HepG2 (cell line): ENCODE measurements around the gene PDLIM5. TPM values are rescaled to one million over a fixed set of nuclear protein-coding genes. Genes with fewer than 3 reads are reported as not detected.

Source experiments
- AHR ChIP-seq: IDR thresholded peaks from 2 replicates; pipeline ENCODE4 v1.6.1; 2018; ENCODE audit warnings: missing genetic modification reagents, missing compliant biosample characterization
- BORCS8-MEF2B ChIP-seq: sonication (generic); formaldehyde crosslinking; IDR thresholded peaks from 2 replicates; pipeline ENCODE4 v1.8.0; 2022; ENCODE audit warnings: mild to moderate bottlenecking, missing genetic modification reagents
- CC2D1A ChIP-seq: sonication (generic); formaldehyde crosslinking; IDR thresholded peaks from 2 replicates; pipeline ENCODE4 v1.8.1; 2023; ENCODE audit warnings: mild to moderate bottlenecking, missing genetic modification reagents
- ELF3 ChIP-seq: IDR thresholded peaks from 2 replicates; pipeline ENCODE4 v1.6.1; 2016; ENCODE audit warnings: missing genetic modification reagents, missing compliant biosample characterization
- KDM2A ChIP-seq: sonication (generic); formaldehyde crosslinking; IDR thresholded peaks from 2 replicates; pipeline ENCODE4 v1.4.0; 2020; ENCODE audit warnings: low read depth, missing genetic modification reagents, borderline replicate concordance
- KLF11 ChIP-seq: IDR thresholded peaks from 2 replicates; pipeline ENCODE4 v1.6.1; 2016; ENCODE audit warnings: missing compliant biosample characterization
- KMT2B ChIP-seq: IDR thresholded peaks from 2 replicates; pipeline ENCODE4 v1.6.1; 2016; ENCODE audit warnings: missing genetic modification reagents, missing compliant biosample characterization
- MXD4 ChIP-seq: IDR thresholded peaks from 2 replicates; pipeline ENCODE4 v1.6.1; 2016; ENCODE audit warnings: mild to moderate bottlenecking, missing biosample characterization, missing genetic modification reagents
- NR2F2 ChIP-seq: IDR thresholded peaks from 2 replicates; pipeline ENCODE4 v1.6.1; 2012; ENCODE audit warnings: low read depth, inconsistent platforms, borderline replicate concordance
- PTBP1 ChIP-seq: fragments of 200-400 bp; formaldehyde crosslinking; IDR thresholded peaks from 2 replicates; pipeline ENCODE4 v1.6.1; 2018; ENCODE audit warnings: low read length, low read depth; ENCODE audit not compliant: poor library complexity, severe bottlenecking
- SATB2 ChIP-seq: sonication (generic); formaldehyde crosslinking; IDR thresholded peaks from 2 replicates; pipeline ENCODE4 v1.5.0; 2020; ENCODE audit warnings: missing genetic modification reagents
- SRY ChIP-seq: sonication (generic); formaldehyde crosslinking; IDR thresholded peaks from 2 replicates; pipeline ENCODE4 v1.8.0; 2022; ENCODE audit warnings: mild to moderate bottlenecking, missing genetic modification reagents
- ZMYM4 ChIP-seq: sonication (generic); formaldehyde crosslinking; IDR thresholded peaks from 2 replicates; pipeline ENCODE4 v1.8.1; 2023; ENCODE audit warnings: mild to moderate bottlenecking, missing genetic modification reagents
- ZNF10 ChIP-seq: sonication (generic); formaldehyde crosslinking; IDR thresholded peaks from 2 replicates; pipeline ENCODE4 v1.4.0; 2020; ENCODE audit warnings: mild to moderate bottlenecking, low read depth, missing genetic modification reagents, borderline replicate concordance
- ZNF326 ChIP-seq: sonication (generic); formaldehyde crosslinking; IDR thresholded peaks from 2 replicates; pipeline ENCODE4 v1.4.0; 2020; ENCODE audit warnings: missing genetic modification reagents, borderline replicate concordance
- ZNF431 ChIP-seq: sonication (generic); formaldehyde crosslinking; IDR thresholded peaks from 2 replicates; pipeline ENCODE4 v1.9.0; 2022; ENCODE audit warnings: missing genetic modification reagents, low read depth, mild to moderate bottlenecking, borderline replicate concordance
- ZNF614 ChIP-seq: IDR thresholded peaks from 2 replicates; pipeline ENCODE4 v1.6.1; 2018; ENCODE audit warnings: missing biosample characterization, missing genetic modification reagents, inconsistent platforms, borderline replicate concordance
- ZNF672 ChIP-seq: sonication (generic); formaldehyde crosslinking; IDR thresholded peaks from 2 replicates; pipeline ENCODE4 v1.8.1; 2022; ENCODE audit warnings: missing genetic modification reagents
- ZNF773 ChIP-seq: sonication (generic); formaldehyde crosslinking; IDR thresholded peaks from 2 replicates; pipeline ENCODE4 v1.4.0; 2020; ENCODE audit warnings: missing genetic modification reagents, borderline replicate concordance
- ZSCAN22 ChIP-seq: sonication (generic); formaldehyde crosslinking; IDR thresholded peaks from 2 replicates; pipeline ENCODE4 v1.4.0; 2020; ENCODE audit warnings: mild to moderate bottlenecking, missing genetic modification reagents
- polyA plus RNA-seq, 8 experiments: library from polyadenylated mRNA; depleted of rRNA in 3 of 8; stranded (reverse) in 7 of 8; unstranded in 1 of 8; fragments of >200 nt; fragmentation: Illumina TruSeq in 4 of 8; extraction: Trizol in 4 of 8; gene quantifications; 2 replicates each; pipeline versions ENCODE4 v1.2.1 to v1.2.3, GENCODE V29; 2011 to 2016; ENCODE audit warnings: low read depth in 4 of 8, missing spikeins in 1 of 8, mixed read lengths in 1 of 8; ENCODE audit not compliant: insufficient read depth in 1 of 8
- total RNA-seq, 5 experiments: library from RNA; depleted of rRNA; stranded (reverse); fragments of >200 nt; fragmentation: Illumina TruSeq; extraction: Trizol; gene quantifications; 2 replicates each; pipeline ENCODE4 v1.2.3, GENCODE V29; 2016; ENCODE audit warnings: low read depth in 1 of 5
- TF ChIP-seq, protein P1 (sequence below): IDR thresholded peaks from 2 replicates; pipeline ENCODE4 v1.4.0; 2020; ENCODE audit warnings: mild to moderate bottlenecking, missing genetic modification reagents
- TF ChIP-seq, protein P2 (sequence below): sonication (generic); formaldehyde crosslinking; IDR thresholded peaks from 2 replicates; pipeline ENCODE4 v1.5.0; 2020; ENCODE audit warnings: mild to moderate bottlenecking, missing genetic modification reagents
- TF ChIP-seq, protein P3 (sequence below): sonication (generic); formaldehyde crosslinking; IDR thresholded peaks from 2 replicates; pipeline ENCODE4 v1.4.0; 2020; ENCODE audit warnings: missing genetic modification reagents, borderline replicate concordance
- TF ChIP-seq, protein P4 (sequence below): sonication (generic); formaldehyde crosslinking; IDR thresholded peaks from 2 replicates; pipeline ENCODE4 v1.8.0; 2022; ENCODE audit warnings: mild to moderate bottlenecking, missing genetic modification reagents

The PDLIM5 gene
- total and polyA plus RNA-seq, 2 of the 13 experiments (the other 11 are each of a cell fraction or from before 2014, with no cell fraction given): 52.8 to 119 TPM

DNA sequence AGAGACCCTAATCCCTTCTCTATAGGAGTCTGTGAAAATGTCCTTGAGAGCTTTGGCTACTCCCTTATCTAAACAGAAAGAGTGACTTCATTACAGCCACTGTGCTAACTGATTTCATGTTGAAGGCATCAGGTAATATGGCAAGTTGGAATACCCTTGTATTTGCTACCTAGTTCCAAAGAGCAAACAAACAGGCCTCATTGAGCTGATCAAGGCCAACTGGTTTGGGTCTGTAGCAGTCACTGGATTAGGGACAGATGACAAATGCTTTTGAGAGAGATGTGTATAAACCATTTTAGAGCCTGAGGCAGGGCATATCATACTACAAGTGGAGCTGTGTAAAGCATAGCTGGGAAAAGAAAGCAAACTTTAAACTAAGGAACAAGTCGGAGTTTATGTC lies 22.9 kb upstream of the PDLIM5 start (continued):
- TF ChIP-seq ZNF614 (CRISPR knock-in tag) (peak; percentile 83), CC2D1A (CRISPR knock-in tag) (no peak), ELF3 (CRISPR knock-in tag) (peak; percentile 79), SRY (no peak), KMT2B (CRISPR knock-in tag) (peak; percentile 52; the same call in 1 of the 2 replicates), MXD4 (CRISPR knock-in tag) (0 out of 2 replicates have a peak, but pooled peaks have one; percentile 26), ZNF431 (CRISPR knock-in tag) (no peak), SATB2 (CRISPR knock-in tag) (no peak), BORCS8-MEF2B (CRISPR knock-in tag) (no peak), ZMYM4 (peak; percentile 94), ZSCAN22 (CRISPR knock-in tag) (no peak), AHR (no peak), ZNF326 (CRISPR knock-in tag) (no peak), KLF11 (no peak), ZNF672 (CRISPR knock-in tag) (no peak), ZNF10 (CRISPR knock-in tag) (no peak), NR2F2 (no peak), KDM2A (CRISPR knock-in tag) (no peak), ZNF773 (CRISPR knock-in tag) (no peak), PTBP1 (no peak)
- TF ChIP-seq, protein P1, sequence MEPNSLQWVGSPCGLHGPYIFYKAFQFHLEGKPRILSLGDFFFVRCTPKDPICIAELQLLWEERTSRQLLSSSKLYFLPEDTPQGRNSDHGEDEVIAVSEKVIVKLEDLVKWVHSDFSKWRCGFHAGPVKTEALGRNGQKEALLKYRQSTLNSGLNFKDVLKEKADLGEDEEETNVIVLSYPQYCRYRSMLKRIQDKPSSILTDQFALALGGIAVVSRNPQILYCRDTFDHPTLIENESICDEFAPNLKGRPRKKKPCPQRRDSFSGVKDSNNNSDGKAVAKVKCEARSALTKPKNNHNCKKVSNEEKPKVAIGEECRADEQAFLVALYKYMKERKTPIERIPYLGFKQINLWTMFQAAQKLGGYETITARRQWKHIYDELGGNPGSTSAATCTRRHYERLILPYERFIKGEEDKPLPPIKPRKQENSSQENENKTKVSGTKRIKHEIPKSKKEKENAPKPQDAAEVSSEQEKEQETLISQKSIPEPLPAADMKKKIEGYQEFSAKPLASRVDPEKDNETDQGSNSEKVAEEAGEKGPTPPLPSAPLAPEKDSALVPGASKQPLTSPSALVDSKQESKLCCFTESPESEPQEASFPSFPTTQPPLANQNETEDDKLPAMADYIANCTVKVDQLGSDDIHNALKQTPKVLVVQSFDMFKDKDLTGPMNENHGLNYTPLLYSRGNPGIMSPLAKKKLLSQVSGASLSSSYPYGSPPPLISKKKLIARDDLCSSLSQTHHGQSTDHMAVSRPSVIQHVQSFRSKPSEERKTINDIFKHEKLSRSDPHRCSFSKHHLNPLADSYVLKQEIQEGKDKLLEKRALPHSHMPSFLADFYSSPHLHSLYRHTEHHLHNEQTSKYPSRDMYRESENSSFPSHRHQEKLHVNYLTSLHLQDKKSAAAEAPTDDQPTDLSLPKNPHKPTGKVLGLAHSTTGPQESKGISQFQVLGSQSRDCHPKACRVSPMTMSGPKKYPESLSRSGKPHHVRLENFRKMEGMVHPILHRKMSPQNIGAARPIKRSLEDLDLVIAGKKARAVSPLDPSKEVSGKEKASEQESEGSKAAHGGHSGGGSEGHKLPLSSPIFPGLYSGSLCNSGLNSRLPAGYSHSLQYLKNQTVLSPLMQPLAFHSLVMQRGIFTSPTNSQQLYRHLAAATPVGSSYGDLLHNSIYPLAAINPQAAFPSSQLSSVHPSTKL (CRISPR knock-in tag): peak; percentile 96
- TF ChIP-seq, protein P2, sequence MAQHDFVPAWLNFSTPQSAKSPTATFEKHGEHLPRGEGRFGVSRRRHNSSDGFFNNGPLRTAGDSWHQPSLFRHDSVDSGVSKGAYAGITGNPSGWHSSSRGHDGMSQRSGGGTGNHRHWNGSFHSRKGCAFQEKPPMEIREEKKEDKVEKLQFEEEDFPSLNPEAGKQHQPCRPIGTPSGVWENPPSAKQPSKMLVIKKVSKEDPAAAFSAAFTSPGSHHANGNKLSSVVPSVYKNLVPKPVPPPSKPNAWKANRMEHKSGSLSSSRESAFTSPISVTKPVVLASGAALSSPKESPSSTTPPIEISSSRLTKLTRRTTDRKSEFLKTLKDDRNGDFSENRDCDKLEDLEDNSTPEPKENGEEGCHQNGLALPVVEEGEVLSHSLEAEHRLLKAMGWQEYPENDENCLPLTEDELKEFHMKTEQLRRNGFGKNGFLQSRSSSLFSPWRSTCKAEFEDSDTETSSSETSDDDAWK (CRISPR knock-in tag): no peak
- TF ChIP-seq, protein P3, sequence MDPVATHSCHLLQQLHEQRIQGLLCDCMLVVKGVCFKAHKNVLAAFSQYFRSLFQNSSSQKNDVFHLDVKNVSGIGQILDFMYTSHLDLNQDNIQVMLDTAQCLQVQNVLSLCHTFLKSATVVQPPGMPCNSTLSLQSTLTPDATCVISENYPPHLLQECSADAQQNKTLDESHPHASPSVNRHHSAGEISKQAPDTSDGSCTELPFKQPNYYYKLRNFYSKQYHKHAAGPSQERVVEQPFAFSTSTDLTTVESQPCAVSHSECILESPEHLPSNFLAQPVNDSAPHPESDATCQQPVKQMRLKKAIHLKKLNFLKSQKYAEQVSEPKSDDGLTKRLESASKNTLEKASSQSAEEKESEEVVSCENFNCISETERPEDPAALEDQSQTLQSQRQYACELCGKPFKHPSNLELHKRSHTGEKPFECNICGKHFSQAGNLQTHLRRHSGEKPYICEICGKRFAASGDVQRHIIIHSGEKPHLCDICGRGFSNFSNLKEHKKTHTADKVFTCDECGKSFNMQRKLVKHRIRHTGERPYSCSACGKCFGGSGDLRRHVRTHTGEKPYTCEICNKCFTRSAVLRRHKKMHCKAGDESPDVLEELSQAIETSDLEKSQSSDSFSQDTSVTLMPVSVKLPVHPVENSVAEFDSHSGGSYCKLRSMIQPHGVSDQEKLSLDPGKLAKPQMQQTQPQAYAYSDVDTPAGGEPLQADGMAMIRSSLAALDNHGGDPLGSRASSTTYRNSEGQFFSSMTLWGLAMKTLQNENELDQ (CRISPR knock-in tag): no peak
- TF ChIP-seq, protein P4, sequence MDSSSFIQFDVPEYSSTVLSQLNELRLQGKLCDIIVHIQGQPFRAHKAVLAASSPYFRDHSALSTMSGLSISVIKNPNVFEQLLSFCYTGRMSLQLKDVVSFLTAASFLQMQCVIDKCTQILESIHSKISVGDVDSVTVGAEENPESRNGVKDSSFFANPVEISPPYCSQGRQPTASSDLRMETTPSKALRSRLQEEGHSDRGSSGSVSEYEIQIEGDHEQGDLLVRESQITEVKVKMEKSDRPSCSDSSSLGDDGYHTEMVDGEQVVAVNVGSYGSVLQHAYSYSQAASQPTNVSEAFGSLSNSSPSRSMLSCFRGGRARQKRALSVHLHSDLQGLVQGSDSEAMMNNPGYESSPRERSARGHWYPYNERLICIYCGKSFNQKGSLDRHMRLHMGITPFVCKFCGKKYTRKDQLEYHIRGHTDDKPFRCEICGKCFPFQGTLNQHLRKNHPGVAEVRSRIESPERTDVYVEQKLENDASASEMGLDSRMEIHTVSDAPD (CRISPR knock-in tag): peak; percentile 63; the same call in 1 of the 2 replicates
